ENCODE results near the gene GAB2.

GRCh38 chr11:78257654-78258053, 160.0 kb downstream of the GAB2 start:
- no peak for TF ChIP-seq CTCF (IDR thresholded peaks at IDR 0.05)
- TF ChIP-seq POLR2A (IDR thresholded peaks at IDR 0.05): no peak
